ENCODE data around the gene BTBD19. TPM values are rescaled to one million over a fixed set of nuclear protein-coding genes. Genes with fewer than 3 reads are reported as not detected.
A peak's percentile ranks its signal among the peaks of the same experiment; 100 is the strongest.

Gene BTBD19
- total and polyA plus RNA-seq, 9 of the 15 experiments (the other 6 are each of a cell fraction or from before 2014, with no cell fraction given): 0.22 to 2.0 (median 0.95) TPM

DNA sequence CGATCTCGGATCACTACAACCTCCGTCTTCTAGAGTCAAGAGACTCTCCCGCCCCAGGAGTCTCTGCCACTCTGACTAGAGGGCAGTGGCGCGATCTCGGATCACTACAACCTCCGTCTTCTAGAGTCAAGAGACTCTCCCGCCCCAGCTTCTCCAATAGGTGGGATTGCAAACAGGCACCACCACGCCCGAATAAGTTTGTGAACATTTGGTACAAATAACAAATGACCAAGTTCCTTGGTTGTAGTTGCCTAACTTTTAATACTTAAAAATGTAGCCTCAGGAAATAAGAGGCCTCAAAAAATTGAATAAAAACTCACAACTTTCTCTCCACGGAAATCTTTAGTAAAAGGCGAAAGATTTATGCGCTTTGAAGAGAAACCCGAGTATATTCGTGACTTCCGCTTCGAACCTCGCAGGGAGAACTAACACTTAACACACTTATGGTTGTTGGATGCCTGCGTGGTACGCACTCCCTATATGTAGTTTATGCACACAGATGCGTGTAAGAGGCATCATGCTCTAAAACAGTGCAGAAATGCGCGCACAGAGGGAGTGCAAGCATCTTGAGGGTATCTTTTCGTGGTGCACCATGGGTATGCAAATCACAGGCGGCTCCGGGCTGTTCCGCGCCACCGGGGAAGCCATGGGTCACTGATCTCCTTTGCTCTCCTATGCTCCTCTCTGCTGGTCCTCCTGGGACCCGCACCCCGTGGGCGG, 11.4 kb downstream of the BTBD19 start (continued):
- TF ChIP-seq SRSF3 (IDR thresholded peaks at IDR 0.05; ENCODE audit: insufficient read depth, low read length) (no peak), ATF7 (IDR thresholded peaks at IDR 0.05) (peak; percentile 93), RAD21 (CRISPR knock-in tag; conservative IDR thresholded peaks at IDR 0.05 in 1 of 2, IDR thresholded peaks at IDR 0.05 in 1 of 2) (peak; percentile 41 to 53; a peak in 3 of 4 replicates), THRAP3 (IDR thresholded peaks at IDR 0.05; ENCODE audit: borderline replicate concordance) (peak; percentile 99), NRF1 (conservative IDR thresholded peaks at IDR 0.05 in 1 of 2, IDR thresholded peaks at IDR 0.05 in 1 of 2) (peak; percentile 56 to 63; a peak in 3 of 4 replicates), MTF1 (CRISPR knock-in tag; IDR thresholded peaks at IDR 0.05; ENCODE audit: borderline replicate concordance) (no peak), TCF3 (CRISPR knock-in tag; IDR thresholded peaks at IDR 0.05) (peak; percentile 50; the same call in 1 of the 2 replicates), DPF2 (IDR thresholded peaks at IDR 0.05) (peak; percentile 55)
- TF ChIP-seq, protein P1, sequence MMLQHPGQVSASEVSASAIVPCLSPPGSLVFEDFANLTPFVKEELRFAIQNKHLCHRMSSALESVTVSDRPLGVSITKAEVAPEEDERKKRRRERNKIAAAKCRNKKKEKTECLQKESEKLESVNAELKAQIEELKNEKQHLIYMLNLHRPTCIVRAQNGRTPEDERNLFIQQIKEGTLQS (IDR thresholded peaks at IDR 0.05): peak; percentile 15; the same call in 1 of the 2 replicates
- TF ChIP-seq, protein P1 (CRISPR knock-in tag; conservative IDR thresholded peaks at IDR 0.05): peak; percentile 98
- TF ChIP-seq, protein P2, sequence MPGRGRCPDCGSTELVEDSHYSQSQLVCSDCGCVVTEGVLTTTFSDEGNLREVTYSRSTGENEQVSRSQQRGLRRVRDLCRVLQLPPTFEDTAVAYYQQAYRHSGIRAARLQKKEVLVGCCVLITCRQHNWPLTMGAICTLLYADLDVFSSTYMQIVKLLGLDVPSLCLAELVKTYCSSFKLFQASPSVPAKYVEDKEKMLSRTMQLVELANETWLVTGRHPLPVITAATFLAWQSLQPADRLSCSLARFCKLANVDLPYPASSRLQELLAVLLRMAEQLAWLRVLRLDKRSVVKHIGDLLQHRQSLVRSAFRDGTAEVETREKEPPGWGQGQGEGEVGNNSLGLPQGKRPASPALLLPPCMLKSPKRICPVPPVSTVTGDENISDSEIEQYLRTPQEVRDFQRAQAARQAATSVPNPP (IDR thresholded peaks at IDR 0.05; ENCODE audit: borderline replicate concordance, insufficient read depth, insufficient read length): no peak
- TF ChIP-seq, protein P3, sequence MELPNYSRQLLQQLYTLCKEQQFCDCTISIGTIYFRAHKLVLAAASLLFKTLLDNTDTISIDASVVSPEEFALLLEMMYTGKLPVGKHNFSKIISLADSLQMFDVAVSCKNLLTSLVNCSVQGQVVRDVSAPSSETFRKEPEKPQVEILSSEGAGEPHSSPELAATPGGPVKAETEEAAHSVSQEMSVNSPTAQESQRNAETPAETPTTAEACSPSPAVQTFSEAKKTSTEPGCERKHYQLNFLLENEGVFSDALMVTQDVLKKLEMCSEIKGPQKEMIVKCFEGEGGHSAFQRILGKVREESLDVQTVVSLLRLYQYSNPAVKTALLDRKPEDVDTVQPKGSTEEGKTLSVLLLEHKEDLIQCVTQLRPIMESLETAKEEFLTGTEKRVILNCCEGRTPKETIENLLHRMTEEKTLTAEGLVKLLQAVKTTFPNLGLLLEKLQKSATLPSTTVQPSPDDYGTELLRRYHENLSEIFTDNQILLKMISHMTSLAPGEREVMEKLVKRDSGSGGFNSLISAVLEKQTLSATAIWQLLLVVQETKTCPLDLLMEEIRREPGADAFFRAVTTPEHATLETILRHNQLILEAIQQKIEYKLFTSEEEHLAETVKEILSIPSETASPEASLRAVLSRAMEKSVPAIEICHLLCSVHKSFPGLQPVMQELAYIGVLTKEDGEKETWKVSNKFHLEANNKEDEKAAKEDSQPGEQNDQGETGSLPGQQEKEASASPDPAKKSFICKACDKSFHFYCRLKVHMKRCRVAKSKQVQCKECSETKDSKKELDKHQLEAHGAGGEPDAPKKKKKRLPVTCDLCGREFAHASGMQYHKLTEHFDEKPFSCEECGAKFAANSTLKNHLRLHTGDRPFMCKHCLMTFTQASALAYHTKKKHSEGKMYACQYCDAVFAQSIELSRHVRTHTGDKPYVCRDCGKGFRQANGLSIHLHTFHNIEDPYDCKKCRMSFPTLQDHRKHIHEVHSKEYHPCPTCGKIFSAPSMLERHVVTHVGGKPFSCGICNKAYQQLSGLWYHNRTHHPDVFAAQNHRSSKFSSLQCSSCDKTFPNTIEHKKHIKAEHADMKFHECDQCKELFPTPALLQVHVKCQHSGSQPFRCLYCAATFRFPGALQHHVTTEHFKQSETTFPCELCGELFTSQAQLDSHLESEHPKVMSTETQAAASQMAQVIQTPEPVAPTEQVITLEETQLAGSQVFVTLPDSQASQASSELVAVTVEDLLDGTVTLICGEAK (IDR thresholded peaks at IDR 0.05): no peak
- TF ChIP-seq, protein P3 (CRISPR knock-in tag; IDR thresholded peaks at IDR 0.05): peak; percentile 70
- TF ChIP-seq, protein P4, sequence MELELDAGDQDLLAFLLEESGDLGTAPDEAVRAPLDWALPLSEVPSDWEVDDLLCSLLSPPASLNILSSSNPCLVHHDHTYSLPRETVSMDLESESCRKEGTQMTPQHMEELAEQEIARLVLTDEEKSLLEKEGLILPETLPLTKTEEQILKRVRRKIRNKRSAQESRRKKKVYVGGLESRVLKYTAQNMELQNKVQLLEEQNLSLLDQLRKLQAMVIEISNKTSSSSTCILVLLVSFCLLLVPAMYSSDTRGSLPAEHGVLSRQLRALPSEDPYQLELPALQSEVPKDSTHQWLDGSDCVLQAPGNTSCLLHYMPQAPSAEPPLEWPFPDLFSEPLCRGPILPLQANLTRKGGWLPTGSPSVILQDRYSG (tag; conservative IDR thresholded peaks at IDR 0.05; ENCODE audit: low read depth): no peak

Measured in K562 (cell line).